GM10248 (cell line): ENCODE data around the gene ZNG1B.
"Not testable (repeated sequence)": the region's sequence is repeated elsewhere in the genome, so short reads cannot be mapped to it uniquely, and the experiment has no call there.

Experiments used
- CTCF ChIA-PET: fragments of 300-600 bp; sonication (Branson Sonifier 250); formaldehyde crosslinking; extraction: SDS; loops from one replicate; lab custom pipeline; 2021; ENCODE audit warnings: antibody characterized with exemption; lab: Yijun Ruan, JAX
- POLR2A ChIA-PET: fragments of 350-650 bp; sonication (Branson Sonifier 250); formaldehyde crosslinking; extraction: SDS; loops from one replicate; lab custom pipeline; 2020; ENCODE audit warnings: antibody characterized with exemption; lab: Yijun Ruan, JAX
- DNase-seq: peaks from one replicate; pipeline ENCODE4 v3.0.0; 2012; ENCODE audit errors: extremely low spot score
- TF ChIP-seq, protein P1 (sequence below): IDR thresholded peaks from 2 replicates; pipeline ENCODE4 v1.5.1; 2012; ENCODE audit warnings: mild to moderate bottlenecking, low read depth; ENCODE audit errors: extremely low read depth, missing control alignments, control extremely low read depth

Gene ZNG1B

GRCh38 chr2:113437508-113438465 lies at the start of gene ZNG1B:
TSS of gene ZNG1B (plus strand) at chr2:113437691. CDS start at chr2:113437869, 178 bp downstream.
- CTCF ChIA-PET, DNase-seq: not testable (repeated sequence)

DNA sequence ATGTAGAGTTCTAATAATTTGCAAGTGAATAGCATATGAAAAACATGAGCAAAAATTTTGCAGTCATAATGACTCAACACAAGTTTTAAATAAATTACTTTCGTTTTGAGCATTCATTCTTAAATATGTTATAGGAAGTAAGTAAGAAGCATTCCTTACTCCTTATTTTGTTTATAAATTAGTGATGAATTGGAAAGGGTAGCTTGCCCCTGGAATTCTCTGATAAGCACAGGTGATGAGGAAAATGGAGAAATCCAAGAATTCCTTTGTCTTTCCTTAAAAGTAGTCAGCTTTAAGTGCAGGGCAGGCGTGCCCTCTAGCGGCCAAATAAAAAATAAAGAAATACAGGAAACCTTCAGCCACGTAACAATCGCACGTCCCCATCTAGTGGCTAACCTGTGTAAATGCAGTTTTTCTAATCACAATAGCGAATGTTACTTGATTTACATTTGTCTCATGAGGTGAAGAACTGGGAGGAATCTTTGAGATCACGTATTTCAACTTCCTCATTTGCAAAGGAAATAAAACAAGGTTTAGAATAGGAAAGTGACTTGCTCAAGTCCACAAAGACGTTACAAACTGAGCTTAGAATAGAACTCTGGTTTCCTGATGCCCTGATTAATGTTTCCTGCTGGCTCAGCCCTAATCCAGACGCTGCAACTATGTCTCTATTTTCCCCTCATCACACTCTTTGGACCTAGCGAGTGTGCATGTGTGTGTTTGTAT lies 47.2 kb upstream of the ZNG1B start:
- ChIA-PET CTCF (interaction anchor here (0.7 to 3.7 kb wide), 65 partner anchors 8 to 642 kb away, joined by 3 to 100 read pairs (median 5); partner anchors contain the start of genes PAX8 and PSD4), POLR2A (no interaction called here)
- TF ChIP-seq, protein P1, sequence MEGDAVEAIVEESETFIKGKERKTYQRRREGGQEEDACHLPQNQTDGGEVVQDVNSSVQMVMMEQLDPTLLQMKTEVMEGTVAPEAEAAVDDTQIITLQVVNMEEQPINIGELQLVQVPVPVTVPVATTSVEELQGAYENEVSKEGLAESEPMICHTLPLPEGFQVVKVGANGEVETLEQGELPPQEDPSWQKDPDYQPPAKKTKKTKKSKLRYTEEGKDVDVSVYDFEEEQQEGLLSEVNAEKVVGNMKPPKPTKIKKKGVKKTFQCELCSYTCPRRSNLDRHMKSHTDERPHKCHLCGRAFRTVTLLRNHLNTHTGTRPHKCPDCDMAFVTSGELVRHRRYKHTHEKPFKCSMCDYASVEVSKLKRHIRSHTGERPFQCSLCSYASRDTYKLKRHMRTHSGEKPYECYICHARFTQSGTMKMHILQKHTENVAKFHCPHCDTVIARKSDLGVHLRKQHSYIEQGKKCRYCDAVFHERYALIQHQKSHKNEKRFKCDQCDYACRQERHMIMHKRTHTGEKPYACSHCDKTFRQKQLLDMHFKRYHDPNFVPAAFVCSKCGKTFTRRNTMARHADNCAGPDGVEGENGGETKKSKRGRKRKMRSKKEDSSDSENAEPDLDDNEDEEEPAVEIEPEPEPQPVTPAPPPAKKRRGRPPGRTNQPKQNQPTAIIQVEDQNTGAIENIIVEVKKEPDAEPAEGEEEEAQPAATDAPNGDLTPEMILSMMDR, result peak; percentile 96
- peak; percentile 69 for DNase-seq

More at GRCh38 chr2:113437508-113438465, at the start of gene ZNG1B:
- POLR2A ChIA-PET, result not testable (repeated sequence)

GRCh38 chr2:113391073-113391472 lies 46.4 kb upstream of the ZNG1B start:
- no peak for DNase-seq
- ChIA-PET CTCF (interaction anchor here (0.7 to 3.7 kb wide), 54 partner anchors 8 to 643 kb away, joined by 3 to 100 read pairs (median 5); partner anchors contain the start of genes PAX8 and PSD4), POLR2A (no interaction called here)
- TF ChIP-seq, protein P1, result no peak

DNA sequence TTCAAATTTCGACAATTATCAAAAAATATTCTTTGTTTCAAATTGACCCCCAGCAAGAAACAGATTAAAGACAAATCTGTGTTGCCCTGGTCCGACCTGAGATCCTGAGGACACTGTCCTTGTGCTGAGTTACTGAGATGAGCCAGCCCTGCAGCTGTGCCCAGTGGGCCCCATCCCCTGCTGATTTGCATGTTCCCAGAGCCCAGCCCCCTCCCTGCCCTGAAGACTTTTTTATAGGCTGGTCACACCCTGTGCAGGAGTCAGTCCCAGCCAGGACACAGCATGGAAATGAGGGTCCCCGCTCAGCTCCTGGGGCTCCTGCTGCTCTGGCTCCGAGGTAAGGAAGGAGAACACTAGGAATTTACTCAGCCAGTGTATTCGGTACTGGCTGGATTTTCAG lies 31.4 kb upstream of the ZNG1B start:
- ChIA-PET CTCF (no interaction called here), POLR2A (no interaction called here)
- no peak for DNase-seq
- TF ChIP-seq, protein P1, result no peak

GRCh38 chr2:113407446-113408099 lies 29.9 kb upstream of the ZNG1B start:
- ChIA-PET CTCF (interaction anchor here (1.1 to 1.8 kb wide), 3 partner anchors 19 to 170 kb away, joined by 3 to 4 read pairs (median 3); no protein-coding TSS in a partner anchor), POLR2A (no interaction called here)
- no peak for DNase-seq
- TF ChIP-seq, protein P1, result no peak

- CTCF ChIA-PET, POLR2A ChIA-PET: not testable (repeated sequence)
Measured at GRCh38 chr2:113411725-113412352, 25.7 kb upstream of the ZNG1B start.

GRCh38 chr2:113412774-113413173 lies 24.7 kb upstream of the ZNG1B start:
- POLR2A ChIA-PET, DNase-seq, CTCF ChIA-PET: not testable (repeated sequence)

More at GRCh38 chr2:113411725-113412352, 25.7 kb upstream of the ZNG1B start:
- not testable (repeated sequence) for DNase-seq

DNA sequence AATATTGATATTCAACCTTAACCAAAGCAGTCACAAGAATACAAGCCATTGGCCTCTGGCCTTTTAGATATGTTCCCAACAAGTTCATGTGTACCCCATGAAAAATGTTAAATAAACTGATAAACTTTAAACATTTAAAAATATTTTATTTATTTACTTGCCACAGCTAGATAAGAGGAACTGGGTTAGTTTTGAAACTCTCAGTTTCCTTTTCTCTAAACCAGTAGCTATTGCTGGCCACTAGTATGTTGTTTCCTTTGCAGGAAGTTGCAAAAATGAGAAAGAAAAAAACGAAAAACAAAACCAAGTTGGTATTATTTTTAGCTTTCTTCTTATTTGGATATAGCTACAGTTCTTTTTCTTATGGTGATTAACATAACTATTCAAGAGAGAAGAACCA lies 5.7 kb upstream of the ZNG1B start:
- POLR2A ChIA-PET, CTCF ChIA-PET, DNase-seq: not testable (repeated sequence)

DNA sequence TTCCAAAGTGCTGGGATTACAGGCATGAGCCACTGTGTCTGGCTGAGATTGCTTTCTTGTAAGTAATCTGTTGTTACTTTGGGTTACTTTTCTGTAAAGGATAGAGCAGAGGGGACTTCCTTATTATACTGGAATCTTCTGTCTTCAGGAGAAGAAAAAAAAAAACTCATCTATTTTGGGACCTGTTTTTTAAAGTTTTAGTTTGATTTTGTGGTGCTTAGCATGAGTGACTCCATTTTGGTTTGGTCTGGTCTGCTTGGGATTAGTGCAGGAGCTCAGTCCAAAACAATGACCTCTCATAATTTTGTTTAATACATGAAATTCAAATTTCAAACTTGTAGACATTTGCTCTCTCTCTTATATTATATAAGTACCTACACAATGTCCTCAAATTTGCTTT lies 4.0 kb upstream of the ZNG1B start:
- POLR2A ChIA-PET, CTCF ChIA-PET, DNase-seq: not testable (repeated sequence)

- DNase-seq, CTCF ChIA-PET, POLR2A ChIA-PET: not testable (repeated sequence)
Measured at GRCh38 chr2:113465770-113466169, 28.3 kb downstream of the ZNG1B start.

GRCh38 chr2:113476688-113477368 lies 39.3 kb downstream of the ZNG1B start:
- CTCF ChIA-PET, DNase-seq, POLR2A ChIA-PET: not testable (repeated sequence)
